Suprapubic skin (tissue), 4 donors: ENCODE data around the gene ZNF397. TPM values are rescaled to one million over a fixed set of nuclear protein-coding genes. Genes with fewer than 3 reads are reported as not detected.

Experiments
- DNase-seq, 2 donors: peaks; one replicate each; pipeline ENCODE4 v3.0.0-alpha.2; 2019; ENCODE audit warnings: low spot score in 2 of 2
- H3K27ac ChIP-seq: fragments of 200-600 bp; sonication (generic); one replicate; pipeline ENCODE4 v1.5.1; 2019
- H3K27me3 ChIP-seq: fragments of 200-600 bp; sonication (generic); one replicate; pipeline ENCODE4 v1.5.1; 2019
- H3K36me3 ChIP-seq: fragments of 200-600 bp; sonication (generic); one replicate; pipeline ENCODE4 v1.5.1; 2019
- H3K4me1 ChIP-seq: fragments of 200-600 bp; sonication (generic); one replicate; pipeline ENCODE4 v1.5.1; 2019
- H3K4me3 ChIP-seq: fragments of 200-600 bp; sonication (generic); one replicate; pipeline ENCODE4 v1.5.1; 2019; ENCODE audit warnings: mild to moderate bottlenecking
- H3K9me3 ChIP-seq: fragments of 200-600 bp; sonication (generic); one replicate; pipeline ENCODE4 v1.5.1; 2019
- EP300 ChIP-seq: sonication (generic); formaldehyde crosslinking; IDR thresholded peaks from one replicate; pipeline ENCODE4 v1.6.1; 2017; ENCODE audit warnings: antibody characterized with exemption
- POLR2A ChIP-seq, 2 donors: fragments of 450-650 bp; IDR thresholded peaks; one replicate each; pipeline ENCODE4 v1.6.1; 2017; ENCODE audit warnings: antibody characterized with exemption in 2 of 2, mild to moderate bottlenecking in 2 of 2, moderate library complexity in 2 of 2
- POLR2AphosphoS5 ChIP-seq, 3 donors: sonication (generic); formaldehyde crosslinking; IDR thresholded peaks; one replicate each; pipeline ENCODE4 v1.6.1; 2017; ENCODE audit warnings: antibody characterized with exemption in 3 of 3
- WGBS: methylation state at CpG from one replicate; pipeline ENCODE4 v1.1.5; 2018; 5-methylcytosine and 5-hydroxymethylcytosine counted together
- total RNA-seq, 4 donors: library from RNA; depleted of rRNA; stranded (reverse); fragments of >200 nt; gene quantifications; one replicate each; pipeline ENCODE4 v1.1.0, GENCODE V29; 2016
- TF ChIP-seq, protein P1 (sequence below), 2 donors: fragments of 200-600 bp in 1 of 2; fragments of 450-650 bp in 1 of 2; sonication (generic) in 1 of 2; IDR thresholded peaks; one replicate each; pipeline ENCODE4 v1.5.1; 2016 to 2019; ENCODE audit warnings: antibody characterized with exemption in 2 of 2, mild to moderate bottlenecking in 1 of 2, moderate library complexity in 1 of 2

ZNF397 gene
- total RNA-seq, 4 donors from 2014 or later = 13.2 to 41.0 (median 17.3) TPM

DNA sequence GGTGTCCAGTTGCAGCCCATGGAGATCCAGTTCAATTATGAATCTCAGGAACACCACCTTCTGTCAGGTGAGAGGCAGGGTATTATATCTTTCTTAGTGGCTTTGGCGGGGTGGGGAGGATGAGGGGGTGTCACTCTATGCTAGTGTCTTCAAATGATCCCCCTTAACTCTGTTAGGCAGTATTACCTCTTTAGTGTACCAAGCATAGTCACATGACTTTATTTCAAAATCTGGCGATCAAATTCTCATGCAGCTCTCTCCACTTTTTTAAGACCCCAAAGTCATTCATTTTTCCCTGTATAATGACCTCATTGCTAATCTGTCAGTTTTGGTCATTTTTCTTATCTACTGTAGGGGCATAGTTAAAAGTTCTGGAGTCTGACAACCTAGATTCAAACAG lies 50.3 kb downstream of the ZNF397 start:
- WGBS = 80% methylated on average over 2 of the region's 2 CpGs
- Histone ChIP-seq H3K27me3 (no peaks in the 10 kb centered on the region), H3K4me1 (peaks cover 31% of the 10 kb centered on the region), H3K27ac (no peak overlapping the region), H3K9me3 (no peaks in the 10 kb centered on the region), H3K4me3 (peak overlapping the region; percentile 69), H3K36me3 (peaks cover 18% of the 10 kb centered on the region)
- no peak for DNase-seq
- no peak for TF ChIP-seq POLR2A (IDR thresholded peaks at IDR 0.05)
- TF ChIP-seq POLR2AphosphoS5 (IDR thresholded peaks at IDR 0.05) = no peak
- no peak for TF ChIP-seq EP300
- TF ChIP-seq, protein P1, sequence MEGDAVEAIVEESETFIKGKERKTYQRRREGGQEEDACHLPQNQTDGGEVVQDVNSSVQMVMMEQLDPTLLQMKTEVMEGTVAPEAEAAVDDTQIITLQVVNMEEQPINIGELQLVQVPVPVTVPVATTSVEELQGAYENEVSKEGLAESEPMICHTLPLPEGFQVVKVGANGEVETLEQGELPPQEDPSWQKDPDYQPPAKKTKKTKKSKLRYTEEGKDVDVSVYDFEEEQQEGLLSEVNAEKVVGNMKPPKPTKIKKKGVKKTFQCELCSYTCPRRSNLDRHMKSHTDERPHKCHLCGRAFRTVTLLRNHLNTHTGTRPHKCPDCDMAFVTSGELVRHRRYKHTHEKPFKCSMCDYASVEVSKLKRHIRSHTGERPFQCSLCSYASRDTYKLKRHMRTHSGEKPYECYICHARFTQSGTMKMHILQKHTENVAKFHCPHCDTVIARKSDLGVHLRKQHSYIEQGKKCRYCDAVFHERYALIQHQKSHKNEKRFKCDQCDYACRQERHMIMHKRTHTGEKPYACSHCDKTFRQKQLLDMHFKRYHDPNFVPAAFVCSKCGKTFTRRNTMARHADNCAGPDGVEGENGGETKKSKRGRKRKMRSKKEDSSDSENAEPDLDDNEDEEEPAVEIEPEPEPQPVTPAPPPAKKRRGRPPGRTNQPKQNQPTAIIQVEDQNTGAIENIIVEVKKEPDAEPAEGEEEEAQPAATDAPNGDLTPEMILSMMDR (IDR thresholded peaks at IDR 0.05) = no peak

DNA sequence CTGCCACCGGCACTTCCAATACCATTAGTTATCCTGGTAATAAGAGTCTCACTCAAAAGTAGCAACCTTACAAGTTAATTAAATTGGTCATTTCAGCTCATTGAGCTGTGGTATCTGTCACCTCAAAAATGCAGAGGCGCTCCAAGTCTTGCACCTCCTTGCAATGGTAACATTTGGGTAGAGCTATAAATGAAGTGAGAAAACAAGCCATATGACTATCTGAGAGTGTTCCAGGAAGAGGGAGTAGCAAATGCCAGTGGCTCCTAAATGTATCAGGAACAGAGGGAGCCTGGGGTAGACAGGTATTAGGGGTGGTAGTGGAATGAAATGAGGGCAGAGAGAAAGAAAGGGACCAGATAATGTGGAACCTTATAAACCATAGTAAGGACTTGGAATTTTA lies 55.2 kb downstream of the ZNF397 start:
- Histone ChIP-seq H3K9me3 (peaks cover 8% of the 10 kb centered on the region), H3K4me1 (peaks cover 15% of the 10 kb centered on the region), H3K36me3 (peaks cover 27% of the 10 kb centered on the region), H3K27me3 (no peaks in the 10 kb centered on the region), H3K4me3 (no peak overlapping the region), H3K27ac (no peak overlapping the region)
- no peak for DNase-seq
- TF ChIP-seq POLR2A (IDR thresholded peaks at IDR 0.05) (no peak), EP300 (no peak), POLR2AphosphoS5 (IDR thresholded peaks at IDR 0.05) (no peak)
- TF ChIP-seq, protein P1 (IDR thresholded peaks at IDR 0.05) = no peak
- WGBS = 100% methylated on average over 2 of the region's 2 CpGs

DNA sequence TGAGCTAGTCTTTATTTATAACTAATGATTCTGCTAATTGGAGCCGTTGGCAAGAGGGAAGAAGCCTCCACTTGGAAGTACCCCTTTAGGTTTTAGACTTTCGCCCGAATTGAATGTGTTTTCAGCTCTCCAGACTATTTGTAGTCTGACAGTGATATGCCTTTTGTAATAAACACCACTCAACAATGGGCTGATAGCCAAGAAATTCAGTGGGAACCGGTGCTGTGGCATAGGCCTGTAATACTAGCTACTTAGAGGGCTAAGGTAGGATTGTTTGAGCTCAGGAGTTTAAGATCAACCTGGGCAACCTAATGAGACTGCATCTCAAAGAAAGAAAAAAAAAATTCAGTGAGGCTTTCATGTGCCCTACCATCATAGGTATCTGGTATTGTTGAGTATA lies 62.8 kb downstream of the ZNF397 start:
- H3K9me3 ChIP-seq = peaks cover 43% of the 10 kb centered on the region
- WGBS = 93% methylated on average over 4 of the region's 4 CpGs
- H3K36me3 ChIP-seq = peaks cover 55% of the 10 kb centered on the region
- TF ChIP-seq EP300 = no peak
- no peak for TF ChIP-seq POLR2AphosphoS5 (IDR thresholded peaks at IDR 0.05)
- TF ChIP-seq POLR2A (IDR thresholded peaks at IDR 0.05) = no peak
- TF ChIP-seq, protein P1 (IDR thresholded peaks at IDR 0.05) = no peak
- no peak for DNase-seq
- no peaks in the 10 kb centered on the region for H3K27me3 ChIP-seq
- H3K4me3 ChIP-seq = no peak overlapping the region
- no peaks in the 10 kb centered on the region for H3K4me1 ChIP-seq
- no peak overlapping the region for H3K27ac ChIP-seq

DNA sequence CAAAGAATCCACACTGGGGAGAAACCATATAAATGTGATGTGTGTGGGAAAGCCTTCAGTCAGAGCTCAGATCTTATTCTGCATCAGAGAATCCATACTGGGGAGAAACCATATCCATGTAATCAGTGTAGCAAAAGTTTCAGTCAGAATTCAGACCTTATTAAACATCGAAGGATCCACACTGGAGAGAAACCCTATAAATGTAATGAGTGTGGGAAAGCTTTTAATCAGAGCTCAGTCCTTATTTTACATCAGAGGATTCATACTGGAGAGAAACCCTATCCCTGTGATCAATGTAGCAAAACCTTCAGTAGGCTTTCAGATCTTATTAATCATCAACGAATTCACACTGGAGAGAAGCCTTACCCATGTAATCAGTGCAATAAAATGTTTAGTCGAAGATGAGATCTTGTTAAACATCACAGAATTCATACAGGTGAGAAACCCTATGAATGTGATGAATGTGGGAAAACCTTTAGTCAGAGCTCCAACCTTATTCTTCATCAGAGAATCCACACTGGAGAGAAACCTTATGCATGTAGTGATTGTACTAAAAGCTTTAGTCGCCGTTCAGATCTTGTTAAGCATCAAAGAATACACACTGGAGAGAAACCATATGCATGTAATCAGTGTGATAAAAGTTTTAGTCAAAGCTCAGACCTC lies 65.9 kb downstream of the ZNF397 start:
- Histone ChIP-seq H3K36me3 (peaks cover 46% of the 10 kb centered on the region), H3K27me3 (no peaks in the 10 kb centered on the region), H3K9me3 (peaks cover 39% of the 10 kb centered on the region), H3K4me1 (no peaks in the 10 kb centered on the region), H3K4me3 (no peak overlapping the region), H3K27ac (no peak overlapping the region)
- DNase-seq = no peak
- no peak for TF ChIP-seq EP300
- no peak for TF ChIP-seq POLR2A (IDR thresholded peaks at IDR 0.05)
- TF ChIP-seq POLR2AphosphoS5 (IDR thresholded peaks at IDR 0.05) = no peak
- TF ChIP-seq, protein P1 (IDR thresholded peaks at IDR 0.05) = no peak
- WGBS = 95% methylated on average over 5 of the region's 5 CpGs

Other genes starting within 250 kb of the ZNF397 start
- gene MAPRE2, start 199.6 kb upstream of the ZNF397 start, total RNA-seq = 10 to 100 TPM; 29.9 to 51.2 (median 37.2) TPM
- 10 to 100 TPM in 2 of 4 donors, 1 to 10 TPM in 2; 9.6 to 25.2 (median 10.7) TPM for gene ZSCAN30, start 49.2 kb downstream of the ZNF397 start, total RNA-seq
- 10 to 100 TPM; 28.9 to 46.4 (median 37.4) TPM for gene ZNF24, start 103.4 kb downstream of the ZNF397 start, total RNA-seq
- gene ZNF396, start 136.3 kb downstream of the ZNF397 start, total RNA-seq = 1 to 10 TPM in 3 of 4 donors, under 1 TPM in 1; 0.98 to 2.5 (median 1.3) TPM